K562 (cell line): ENCODE data around the gene ST3GAL3. TPM values are rescaled to one million over a fixed set of nuclear protein-coding genes. Genes with fewer than 3 reads are reported as not detected.

Experiments
- ATAC-seq: fragments of 200-7000 bp; cut with Tn5 transposase; 3 replicates; pipeline ENCODE4 v1.9.1; 2020; ENCODE audit warnings: moderate library complexity
- BruUV-seq: library from RNA; stranded (reverse); fragments of 400-500 nt; replicated peaks from 2 replicates; lab custom pipeline; 2021; lab: Mats Ljungman, UMichigan
- CTCF ChIA-PET: fragments of 300-600 bp; formaldehyde crosslinking; extraction: SDS; loops from one replicate; lab custom pipeline; 2021; ENCODE audit warnings: low intra/inter-chr PET ratio; lab: Yijun Ruan, JAX
- POLR2A ChIA-PET: fragments of 300-600, 350-650 bp; sonication (Branson Sonifier 250); formaldehyde crosslinking; extraction: SDS; loops from one replicate; lab custom pipeline; 2021; ENCODE audit warnings: antibody characterized with exemption, inconsistent platforms; lab: Yijun Ruan, JAX
- DNase-seq, 4 experiments: peaks; one replicate each; pipeline versions ENCODE4 v3.0.0 to v3.0.0-alpha.2; 2011 to 2018; ENCODE audit warnings: low spot score in 3 of 4, mixed read lengths in 3 of 4; ENCODE audit errors: extremely low read depth in 1 of 4
- FAIRE-seq: peaks from 2 replicates; lab custom pipeline; 2011; peaks lifted over from hg19 to GRCh38; lab: Jason Lieb, UNC
- H2AFZ ChIP-seq: 2 replicates; pipeline ENCODE4 v1.6.0; 2011; ENCODE audit warnings: low read depth, low read length, control low read depth, inconsistent platforms
- H3K27ac ChIP-seq: fragments of 200-600 bp; 3 replicates; pipeline ENCODE4 v1.8.0; 2011; ENCODE audit warnings: low read depth, mild to moderate bottlenecking, control low read depth, inconsistent platforms, low read length, moderate library complexity, mixed read lengths; ENCODE audit errors: extremely low read depth
- H3K27me3 ChIP-seq, 2 experiments: fragments of 300-600 bp in 1 of 2; 2 replicates in 1 of 2; 3 replicates in 1 of 2; pipeline versions ENCODE4 v1.6.0 to v1.8.0; 2011; ENCODE audit warnings: inconsistent platforms in 2 of 2, low read length in 2 of 2, mild to moderate bottlenecking in 1 of 2, mixed read lengths in 1 of 2, moderate library complexity in 1 of 2; ENCODE audit not compliant: control insufficient read depth in 2 of 2, insufficient read depth in 2 of 2
- H3K36me3 ChIP-seq: fragments of 300-600 bp; 3 replicates; pipeline ENCODE4 v1.8.0; 2011; ENCODE audit warnings: mild to moderate bottlenecking, low read length, inconsistent platforms; ENCODE audit not compliant: control insufficient read depth, insufficient read depth
- H3K4me1 ChIP-seq, 2 experiments: fragments of 200-600 bp in 1 of 2; replicated peaks in 1 of 2; 2 replicates in 1 of 2; 3 replicates in 1 of 2; pipeline versions ENCODE4 v1.5.1 to v1.8.0; 2011; ENCODE audit warnings: inconsistent platforms in 2 of 2, low read length in 2 of 2, mild to moderate bottlenecking in 1 of 2, mixed read lengths in 1 of 2, moderate library complexity in 1 of 2; ENCODE audit not compliant: control insufficient read depth in 2 of 2, insufficient read depth in 2 of 2
- H3K4me2 ChIP-seq: 2 replicates; pipeline ENCODE4 v1.6.1; 2011; ENCODE audit warnings: low read length, control low read depth, inconsistent platforms, mixed read lengths; ENCODE audit not compliant: insufficient read depth
- H3K4me3 ChIP-seq: fragments of 200-600 bp; sonication (generic), shearing (Covaris generic); 2 replicates; pipeline ENCODE4 v1.5.1; 2016; ENCODE audit warnings: control low read depth, inconsistent platforms
- H3K79me2 ChIP-seq: fragments of 200-600 bp; 3 replicates; pipeline ENCODE4 v1.8.0; 2011; ENCODE audit warnings: low read length, inconsistent platforms; ENCODE audit not compliant: control insufficient read depth, insufficient read depth
- H3K9ac ChIP-seq, 2 experiments: 2 replicates each; pipeline versions ENCODE4 v1.6.0 to v1.6.1; 2011; ENCODE audit warnings: low read depth in 2 of 2, low read length in 2 of 2, control low read depth in 1 of 2, inconsistent platforms in 1 of 2, mild to moderate bottlenecking in 1 of 2, mixed read lengths in 1 of 2; ENCODE audit not compliant: insufficient read depth in 1 of 2
- H3K9me1 ChIP-seq: one replicate; pipeline ENCODE4 v1.6.0; 2011; ENCODE audit warnings: inconsistent platforms, mild to moderate bottlenecking, low read length, moderate library complexity; ENCODE audit not compliant: control insufficient read depth, insufficient read depth
- H3K9me3 ChIP-seq: replicated peaks from 2 replicates; pipeline ENCODE4 v1.5.1; 2011; ENCODE audit warnings: low read depth, low read length, inconsistent platforms; ENCODE audit not compliant: control insufficient read depth, insufficient read depth
- H4K20me1 ChIP-seq: replicated peaks from 2 replicates; pipeline ENCODE4 v1.6.1; 2011; ENCODE audit warnings: low read length, inconsistent platforms, mixed read lengths; ENCODE audit not compliant: control insufficient read depth, insufficient read depth
- AFF1 ChIP-seq, 2 experiments: fragments of 450-650 bp; IDR thresholded peaks; 2 replicates each; pipeline ENCODE4 v1.6.1; 2018; ENCODE audit warnings: mild to moderate bottlenecking in 2 of 2, low read depth in 1 of 2; ENCODE audit not compliant: partially characterized antibody in 2 of 2
- ATF7 ChIP-seq: fragments of 450-650 bp; IDR thresholded peaks from 2 replicates; pipeline ENCODE4 v1.7.1; 2014; ENCODE audit warnings: mild to moderate bottlenecking, moderate library complexity
- CBFA2T3 ChIP-seq: fragments of 450-650 bp; IDR thresholded peaks from 2 replicates; pipeline ENCODE4 v1.6.1; 2017
- CREB1 ChIP-seq, 2 experiments: sonication (generic) in 1 of 2; formaldehyde crosslinking in 1 of 2; IDR thresholded peaks; 2 replicates each; pipeline versions ENCODE4 v1.6.1 to v1.8.0; 2012 to 2022; ENCODE audit warnings: inconsistent platforms in 1 of 2, mild to moderate bottlenecking in 1 of 2, missing genetic modification reagents in 1 of 2, moderate library complexity in 1 of 2
- EGR1 ChIP-seq: fragments of 450-650 bp; conservative IDR thresholded peaks from 2 replicates; pipeline ENCODE4 v1.6.1; 2017; ENCODE audit warnings: mild to moderate bottlenecking
- ETV5 ChIP-seq: sonication (generic); formaldehyde crosslinking; IDR thresholded peaks from 2 replicates; pipeline ENCODE4 v1.4.0; 2020; ENCODE audit warnings: low read depth, mild to moderate bottlenecking, missing genetic modification reagents
- ETV6 ChIP-seq, 3 experiments: fragments of 150-350 bp in 1 of 3; sonication (generic) in 1 of 3; formaldehyde crosslinking in 1 of 3; IDR thresholded peaks; 2 replicates each; pipeline versions ENCODE4 v1.6.1 to v1.8.0; 2014 to 2022; ENCODE audit warnings: borderline replicate concordance in 2 of 3, low read depth in 2 of 3, antibody characterized with exemption in 1 of 3, low read length in 1 of 3, mild to moderate bottlenecking in 1 of 3, missing genetic modification reagents in 1 of 3
- HES1 ChIP-seq: fragments of 450-650 bp; IDR thresholded peaks from 2 replicates; pipeline ENCODE4 v1.6.1; 2016; ENCODE audit warnings: low read depth, mild to moderate bottlenecking, moderate library complexity
- PREB ChIP-seq: sonication (generic); formaldehyde crosslinking; IDR thresholded peaks from 2 replicates; pipeline ENCODE4 v1.8.1; 2023; ENCODE audit warnings: mild to moderate bottlenecking, missing genetic modification reagents
- SIN3A ChIP-seq, 2 experiments: fragments of 150-350 bp in 1 of 2; IDR thresholded peaks; 2 replicates each; pipeline ENCODE4 v1.6.1; 2011 to 2016; ENCODE audit warnings: borderline replicate concordance in 2 of 2, low read depth in 2 of 2, low read length in 2 of 2, mild to moderate bottlenecking in 2 of 2, moderate library complexity in 2 of 2; ENCODE audit not compliant: control insufficient read depth in 1 of 2
- VEZF1 ChIP-seq: fragments of 200-800 bp; sonication (Bioruptor generic); IDR thresholded peaks from 2 replicates; pipeline ENCODE4 v1.6.1; 2017; ENCODE audit warnings: missing genetic modification characterization, missing compliant biosample characterization
- ZNF764 ChIP-seq: fragments of 250-450 bp; sonication (Bioruptor Pico); IDR thresholded peaks from 2 replicates; pipeline ENCODE4 v1.4.0; 2020; ENCODE audit warnings: low read depth, mild to moderate bottlenecking, moderate library complexity
- WGBS: fragments of 100-300 bp; shearing (Covaris generic); methylation state at CpG from one replicate; pipeline ENCODE4 v1.1.6; 2016; ENCODE audit warnings: low coverage, mixed read lengths; ENCODE audit not compliant: insufficient coverage; ENCODE audit errors: missing lambda C conversion rate; 5-methylcytosine and 5-hydroxymethylcytosine counted together
- in situ Hi-C: fragments of 300-500 bp; cut with MboI; formaldehyde crosslinking; loops from 4 replicates; pipeline ENCODE4 v1.15.0; 2018; ENCODE audit warnings: inconsistent platforms, mixed read lengths
- intact Hi-C: fragments of 100-400 bp; cut with micrococcal nuclease; formaldehyde crosslinking; loops from 2 replicates; pipeline ENCODE4 v1.14.2; 2022
- polyA plus RNA-seq, 8 experiments: library from polyadenylated mRNA; depleted of rRNA in 4 of 8; stranded (reverse) in 5 of 8; unstranded in 3 of 8; fragments of >200 nt; fragmentation: Nextera tagmentation in 2 of 8; fragmentation: Illumina TruSeq in 1 of 8; extraction: Ambion mirVana in 2 of 8; extraction: Trizol in 1 of 8; gene quantifications; 2 replicates each; pipeline versions ENCODE4 v1.2.1 to v1.2.3, GENCODE V29; 2011 to 2014; ENCODE audit warnings: inconsistent platforms in 1 of 8, missing spikeins in 1 of 8
- total RNA-seq, 7 experiments: library from RNA; depleted of rRNA in 6 of 7; stranded (reverse); fragments of >200 nt in 6 of 7; fragmentation: Illumina TruSeq in 2 of 7; extraction: Trizol in 2 of 7; gene quantifications; 2 replicates each; pipeline versions ENCODE4 v1.2.1 to v1.2.3, GENCODE V29; 2011 to 2021; ENCODE audit warnings: low replicate concordance in 1 of 7
- TF ChIP-seq, protein P1 (sequence below): fragments of 450-650 bp; IDR thresholded peaks from 2 replicates; pipeline ENCODE4 v1.6.1; 2016; ENCODE audit warnings: missing biosample characterization, missing genetic modification characterization

Gene ST3GAL3
- total and polyA plus RNA-seq, 9 of the 15 experiments (the other 6 are each of a cell fraction or from before 2014, with no cell fraction given) = 1.2 to 18.9 (median 11.0) TPM

GRCh38 chr1:43861337-43861736, 154.0 kb downstream of the ST3GAL3 start:
- intact Hi-C loops = no loop called here
- TF ChIP-seq AFF1 (IDR thresholded peaks at IDR 0.05; ENCODE audit: low read depth in 1 of 2, partially characterized antibody in 2 of 2) (no peak), CBFA2T3 (no peak), HES1 (no peak), EGR1 (no peak), ZNF764 (CRISPR knock-in tag) (no peak), SIN3A (IDR thresholded peaks at IDR 0.05; ENCODE audit: borderline replicate concordance in 2 of 2, control insufficient read depth in 1 of 2, low read depth in 2 of 2, low read length in 2 of 2) (no peak), ETV5 (CRISPR knock-in tag) (no peak), CREB1 (IDR thresholded peaks at IDR 0.05) (no peak), CREB1 (CRISPR knock-in tag; IDR thresholded peaks at IDR 0.05) (no peak), VEZF1 (CRISPR knock-in tag) (no peak), ATF7 (no peak), ETV6 (IDR thresholded peaks at IDR 0.05; ENCODE audit: borderline replicate concordance in 1 of 2, low read depth in 2 of 2, low read length in 1 of 2) (no peak), ETV6 (CRISPR knock-in tag; IDR thresholded peaks at IDR 0.05; ENCODE audit: borderline replicate concordance) (no peak), PREB (no peak)
- TF ChIP-seq, protein P1, sequence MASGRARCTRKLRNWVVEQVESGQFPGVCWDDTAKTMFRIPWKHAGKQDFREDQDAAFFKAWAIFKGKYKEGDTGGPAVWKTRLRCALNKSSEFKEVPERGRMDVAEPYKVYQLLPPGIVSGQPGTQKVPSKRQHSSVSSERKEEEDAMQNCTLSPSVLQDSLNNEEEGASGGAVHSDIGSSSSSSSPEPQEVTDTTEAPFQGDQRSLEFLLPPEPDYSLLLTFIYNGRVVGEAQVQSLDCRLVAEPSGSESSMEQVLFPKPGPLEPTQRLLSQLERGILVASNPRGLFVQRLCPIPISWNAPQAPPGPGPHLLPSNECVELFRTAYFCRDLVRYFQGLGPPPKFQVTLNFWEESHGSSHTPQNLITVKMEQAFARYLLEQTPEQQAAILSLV (tag) = no peak

More at GRCh38 chr1:43861337-43861736, 154.0 kb downstream of the ST3GAL3 start:
- Histone ChIP-seq H3K27me3 (no peaks in the 10 kb centered on the region), H4K20me1 (no peaks in the 10 kb centered on the region; the same call in 1 of the 2 replicates), H3K27ac (no peak overlapping the region), H3K4me2 (no peak overlapping the region), H3K4me1 (peaks cover 15 to 20% of the 10 kb centered on the region in 2 experiments), H3K9ac (no peak overlapping the region), H3K9me1 (peaks cover 2% of the 10 kb centered on the region), H3K9me3 (no peaks in the 10 kb centered on the region), H3K4me3 (no peak overlapping the region), H3K79me2 (no peaks in the 10 kb centered on the region), H3K36me3 (peaks cover 8% of the 10 kb centered on the region; the same call in 1 of the 3 replicates), H2AFZ (no peak overlapping the region)
- 81% methylated on average over 3 of the region's 3 CpGs for WGBS
- BruUV-seq = no TSS peak
- in situ Hi-C loops = no loop called here
- ATAC-seq = no peak
- ChIA-PET CTCF (no interaction called here), POLR2A (interaction anchor here (0.7 to 3.1 kb wide), 5 partner anchors 8 to 23 kb away, joined by 3 to 14 read pairs (median 6); no protein-coding TSS in a partner anchor)
- FAIRE-seq = no peak
- DNase-seq = no peak
